Neural progenitor cell (in vitro differentiated cells): Measurements from ENCODE around the gene CHRM4.

Experiments
- EZH2 ChIP-seq: fragments of 200-600 bp; sonication (generic); IDR thresholded peaks from 2 replicates; pipeline ENCODE4 v1.6.1; 2017; ENCODE audit warnings: antibody characterized with exemption, mild to moderate bottlenecking, moderate library complexity
- TF ChIP-seq, protein P1 (sequence below): fragments of 200-600 bp; sonication (generic); IDR thresholded peaks from 2 replicates; pipeline ENCODE4 v1.5.1; 2017; ENCODE audit warnings: antibody characterized with exemption, mild to moderate bottlenecking

DNA sequence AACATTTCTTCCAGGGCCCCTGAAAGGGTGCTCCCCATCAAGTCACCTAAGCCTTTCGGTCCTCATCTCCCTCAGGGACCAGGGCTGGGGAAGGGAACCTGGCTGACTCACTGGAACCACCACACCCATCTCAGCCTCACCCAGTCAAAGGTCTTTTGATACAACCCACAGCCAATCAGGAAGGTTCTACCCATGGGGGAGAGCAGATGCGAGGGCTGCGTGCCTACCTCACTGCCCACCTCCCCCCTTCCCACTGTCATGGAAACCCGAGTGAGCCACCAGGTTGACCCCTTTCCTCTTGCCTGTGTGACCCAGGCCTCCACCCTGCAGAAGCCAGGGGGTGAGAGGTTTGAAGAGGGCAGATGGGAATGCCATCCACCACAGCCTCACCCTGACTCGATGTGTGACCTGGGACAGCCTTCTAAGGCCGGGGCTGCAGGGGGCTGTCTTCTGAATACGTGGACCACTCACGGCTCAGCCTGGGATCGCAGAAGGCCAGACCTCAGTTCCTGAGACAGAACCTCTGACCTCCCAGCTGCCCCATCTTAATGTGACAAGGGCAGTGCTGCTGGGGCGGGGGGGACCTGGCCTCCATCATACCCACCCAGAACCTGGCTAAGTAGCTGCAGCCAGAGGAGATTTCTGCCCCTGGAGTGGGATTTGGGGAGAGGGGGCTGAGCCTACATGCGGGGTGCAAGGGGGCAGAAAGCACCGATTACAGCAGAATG lies 7.4 kb downstream of the CHRM4 start:
- TF ChIP-seq EZH2, result no peak
- TF ChIP-seq, protein P1, sequence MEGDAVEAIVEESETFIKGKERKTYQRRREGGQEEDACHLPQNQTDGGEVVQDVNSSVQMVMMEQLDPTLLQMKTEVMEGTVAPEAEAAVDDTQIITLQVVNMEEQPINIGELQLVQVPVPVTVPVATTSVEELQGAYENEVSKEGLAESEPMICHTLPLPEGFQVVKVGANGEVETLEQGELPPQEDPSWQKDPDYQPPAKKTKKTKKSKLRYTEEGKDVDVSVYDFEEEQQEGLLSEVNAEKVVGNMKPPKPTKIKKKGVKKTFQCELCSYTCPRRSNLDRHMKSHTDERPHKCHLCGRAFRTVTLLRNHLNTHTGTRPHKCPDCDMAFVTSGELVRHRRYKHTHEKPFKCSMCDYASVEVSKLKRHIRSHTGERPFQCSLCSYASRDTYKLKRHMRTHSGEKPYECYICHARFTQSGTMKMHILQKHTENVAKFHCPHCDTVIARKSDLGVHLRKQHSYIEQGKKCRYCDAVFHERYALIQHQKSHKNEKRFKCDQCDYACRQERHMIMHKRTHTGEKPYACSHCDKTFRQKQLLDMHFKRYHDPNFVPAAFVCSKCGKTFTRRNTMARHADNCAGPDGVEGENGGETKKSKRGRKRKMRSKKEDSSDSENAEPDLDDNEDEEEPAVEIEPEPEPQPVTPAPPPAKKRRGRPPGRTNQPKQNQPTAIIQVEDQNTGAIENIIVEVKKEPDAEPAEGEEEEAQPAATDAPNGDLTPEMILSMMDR, result no peak
